DOHH2 (cell line): ENCODE measurements around the gene APCDD1L.

Source experiments
- H3F3A ChIP-seq: fragments of 200-600 bp; sonication (generic), shearing (Covaris generic); 2 replicates; pipeline ENCODE4 v1.6.0; 2016; ENCODE audit warnings: antibody characterized with exemption, mild to moderate bottlenecking; ENCODE audit not compliant: control insufficient read depth, insufficient read depth
- H3K27ac ChIP-seq: fragments of 200-600 bp; sonication (generic); 2 replicates; pipeline ENCODE4 v1.5.1; 2014; ENCODE audit warnings: low read depth, mild to moderate bottlenecking, low read length, moderate library complexity
- H3K27me3 ChIP-seq: fragments of 200-600 bp; sonication (generic); 2 replicates; pipeline ENCODE4 v1.6.1; 2014; ENCODE audit warnings: mild to moderate bottlenecking, low read length, mixed read lengths; ENCODE audit not compliant: control insufficient read depth
- H3K36me3 ChIP-seq: fragments of 200-600 bp; sonication (generic); 2 replicates; pipeline ENCODE4 v1.6.1; 2014; ENCODE audit warnings: mild to moderate bottlenecking, low read length, moderate library complexity, mixed read lengths; ENCODE audit not compliant: control insufficient read depth
- H3K4me1 ChIP-seq: fragments of 200-600 bp; sonication (generic); 2 replicates; pipeline ENCODE4 v1.6.1; 2014; ENCODE audit warnings: mild to moderate bottlenecking, low read length, mixed read lengths; ENCODE audit not compliant: control insufficient read depth
- H3K4me2 ChIP-seq: fragments of 200-600 bp; sonication (generic); 2 replicates; pipeline ENCODE4 v1.6.0; 2014; ENCODE audit warnings: mild to moderate bottlenecking, low read length, moderate library complexity
- H3K4me3 ChIP-seq: fragments of 200-600 bp; sonication (generic); 2 replicates; pipeline ENCODE4 v1.5.1; 2014; ENCODE audit warnings: mild to moderate bottlenecking, low read length, mixed read lengths
- H3K79me2 ChIP-seq: fragments of 200-600 bp; sonication (generic); 2 replicates; pipeline ENCODE4 v1.6.1; 2014; ENCODE audit warnings: mild to moderate bottlenecking, low read length, mixed read lengths; ENCODE audit not compliant: control insufficient read depth
- H3K9me2 ChIP-seq: fragments of 200-600 bp; sonication (generic); replicated peaks from 2 replicates; pipeline ENCODE4 v1.6.1; 2014; ENCODE audit warnings: mild to moderate bottlenecking, low read length, mixed read lengths; ENCODE audit not compliant: control insufficient read depth
- H3K9me3 ChIP-seq: fragments of 200-600 bp; sonication (generic); 2 replicates; pipeline ENCODE4 v1.6.1; 2014; ENCODE audit warnings: antibody characterized with exemption, low read length, mixed read lengths; ENCODE audit not compliant: control insufficient read depth, insufficient read depth
- H4K20me1 ChIP-seq: fragments of 200-600 bp; sonication (generic); 2 replicates; pipeline ENCODE4 v1.6.0; 2014; ENCODE audit warnings: low read depth, mild to moderate bottlenecking, antibody characterized with exemption, low read length, moderate library complexity; ENCODE audit not compliant: control insufficient read depth, insufficient read depth
- CTCF ChIP-seq: fragments of 200-600 bp; sonication (generic); IDR thresholded peaks from one replicate; pipeline ENCODE4 v1.5.1; 2014; ENCODE audit warnings: antibody characterized with exemption, mild to moderate bottlenecking, low read depth, low read length; ENCODE audit not compliant: poor library complexity, severe bottlenecking
- EZH2phosphoT487 ChIP-seq: fragments of 200-600 bp; sonication (generic); IDR thresholded peaks from 2 replicates; pipeline ENCODE4 v1.6.1; 2017; ENCODE audit warnings: borderline replicate concordance, mild to moderate bottlenecking, antibody characterized with exemption, low read length, moderate library complexity, mixed read lengths

APCDD1L gene

GRCh38 chr20:58421497-58421850, 93.7 kb downstream of the APCDD1L start:
- peaks cover 6% of the 10 kb centered on the region for H3K4me1 ChIP-seq
- H3K4me2 ChIP-seq, result no peak overlapping the region
- peaks cover 86% of the 10 kb centered on the region for H3K79me2 ChIP-seq

GRCh38 chr20:58420798-58421496, 94.3 kb downstream of the APCDD1L start:
- Histone ChIP-seq H3K36me3 (peaks cover 77% of the 10 kb centered on the region), H3K9me3 (no peaks in the 10 kb centered on the region), H3K4me2 (no peak overlapping the region), H3K4me1 (peaks cover 8% of the 10 kb centered on the region), H3K27me3 (no peaks in the 10 kb centered on the region), H4K20me1 (no peaks in the 10 kb centered on the region), H3F3A (no peaks in the 10 kb centered on the region), H3K9me2 (no peaks in the 10 kb centered on the region), H3K79me2 (peaks cover 86% of the 10 kb centered on the region), H3K4me3 (no peak overlapping the region), H3K27ac (no peak overlapping the region)
- TF ChIP-seq EZH2phosphoT487 (no peak), CTCF (no peak)

More at GRCh38 chr20:58421497-58421850, 93.7 kb downstream of the APCDD1L start:
- TF ChIP-seq EZH2phosphoT487 (no peak), CTCF (no peak)
- Histone ChIP-seq H3K27ac (no peak overlapping the region), H3F3A (no peaks in the 10 kb centered on the region), H3K36me3 (peaks cover 79% of the 10 kb centered on the region), H3K27me3 (no peaks in the 10 kb centered on the region), H3K9me3 (no peaks in the 10 kb centered on the region), H3K4me3 (no peak overlapping the region), H4K20me1 (no peaks in the 10 kb centered on the region), H3K9me2 (no peaks in the 10 kb centered on the region)

- no peaks in the 10 kb centered on the region for H3F3A ChIP-seq
- H3K4me2 ChIP-seq, result no peak overlapping the region
- no peaks in the 10 kb centered on the region for H3K27me3 ChIP-seq
- H4K20me1 ChIP-seq, result no peaks in the 10 kb centered on the region
- H3K27ac ChIP-seq, result no peak overlapping the region
- peaks cover 8% of the 10 kb centered on the region for H3K4me1 ChIP-seq
- no peaks in the 10 kb centered on the region for H3K9me2 ChIP-seq
- peaks cover 65% of the 10 kb centered on the region for H3K36me3 ChIP-seq
- H3K79me2 ChIP-seq, result peaks cover 85% of the 10 kb centered on the region
- no peak overlapping the region for H3K4me3 ChIP-seq
- no peaks in the 10 kb centered on the region for H3K9me3 ChIP-seq
- no peak for TF ChIP-seq EZH2phosphoT487
- TF ChIP-seq CTCF, result no peak
These were observed 96.0 kb downstream of the APCDD1L start for GRCh38 chr20:58418949-58419748.
